ENCODE data around the gene TMEM132E. TPM values are rescaled to one million over a fixed set of nuclear protein-coding genes. Genes with fewer than 3 reads are reported as not detected.
A peak's percentile ranks its signal among the peaks of the same experiment; 100 is the strongest.

The TMEM132E gene
- total RNA-seq, 2 donors from 2014 or later, result 0.15 TPM; not detected in 1

DNA sequence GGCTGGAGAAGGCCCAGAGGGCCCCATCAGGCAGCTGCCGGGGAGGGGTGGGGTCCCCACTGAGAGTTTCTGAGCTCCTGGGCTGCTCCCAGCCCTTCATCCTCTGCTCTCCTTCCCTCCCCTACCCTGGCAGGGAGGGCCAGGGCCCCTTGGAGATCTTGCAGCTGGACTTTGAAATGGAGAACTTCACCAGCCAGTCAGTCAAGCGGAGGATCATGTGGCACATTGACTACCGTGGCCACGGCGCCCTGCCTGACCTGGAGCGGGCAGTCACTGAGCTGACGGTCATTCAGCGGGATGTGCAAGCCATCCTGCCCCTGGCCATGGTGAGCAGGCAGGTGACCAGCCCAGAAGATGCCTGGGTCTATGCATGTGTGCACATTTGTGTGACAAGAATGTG, 49.5 kb downstream of the TMEM132E start:
- Mint-ChIP-seq H3K4me1 (peaks cover 23% of the 10 kb centered on the region), H3K9me3 (no peaks in the 10 kb centered on the region), H3K4me3 (no peak overlapping the region), H3K36me3 (ENCODE audit: low read depth) (no peaks in the 10 kb centered on the region), H3K27ac (no peak overlapping the region), H3K27me3 (ENCODE audit: insufficient read depth) (peaks cover 64% of the 10 kb centered on the region)
- H3K4me1 ChIP-seq (ENCODE audit: control insufficient read depth, insufficient read depth, low read length), result no peaks in the 10 kb centered on the region
- 96 to 100% methylated on average over 3 to 8 of the region's 8 CpGs for WGBS, 2 experiments (ENCODE audit: insufficient coverage in 1 of 2, insufficient read length in 1 of 2)
- TF ChIP-seq, protein P1, sequence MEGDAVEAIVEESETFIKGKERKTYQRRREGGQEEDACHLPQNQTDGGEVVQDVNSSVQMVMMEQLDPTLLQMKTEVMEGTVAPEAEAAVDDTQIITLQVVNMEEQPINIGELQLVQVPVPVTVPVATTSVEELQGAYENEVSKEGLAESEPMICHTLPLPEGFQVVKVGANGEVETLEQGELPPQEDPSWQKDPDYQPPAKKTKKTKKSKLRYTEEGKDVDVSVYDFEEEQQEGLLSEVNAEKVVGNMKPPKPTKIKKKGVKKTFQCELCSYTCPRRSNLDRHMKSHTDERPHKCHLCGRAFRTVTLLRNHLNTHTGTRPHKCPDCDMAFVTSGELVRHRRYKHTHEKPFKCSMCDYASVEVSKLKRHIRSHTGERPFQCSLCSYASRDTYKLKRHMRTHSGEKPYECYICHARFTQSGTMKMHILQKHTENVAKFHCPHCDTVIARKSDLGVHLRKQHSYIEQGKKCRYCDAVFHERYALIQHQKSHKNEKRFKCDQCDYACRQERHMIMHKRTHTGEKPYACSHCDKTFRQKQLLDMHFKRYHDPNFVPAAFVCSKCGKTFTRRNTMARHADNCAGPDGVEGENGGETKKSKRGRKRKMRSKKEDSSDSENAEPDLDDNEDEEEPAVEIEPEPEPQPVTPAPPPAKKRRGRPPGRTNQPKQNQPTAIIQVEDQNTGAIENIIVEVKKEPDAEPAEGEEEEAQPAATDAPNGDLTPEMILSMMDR (conservative IDR thresholded peaks at IDR 0.05), result no peak
- no peak for DNase-seq
- H3K36me3 ChIP-seq (ENCODE audit: control insufficient read depth, insufficient read depth, low read length), result no peaks in the 10 kb centered on the region
- peaks cover 22% of the 10 kb centered on the region for H3K27me3 ChIP-seq (ENCODE audit: control insufficient read depth, insufficient read depth, low read length, poor library complexity, severe bottlenecking)
- H3K9ac ChIP-seq (ENCODE audit: extremely low read depth, low read length, poor library complexity, severe bottlenecking), result no peak overlapping the region
- H3K4me3 ChIP-seq (ENCODE audit: low read length), result no peak overlapping the region
- no peak overlapping the region for H3K27ac ChIP-seq (ENCODE audit: low read depth, low read length)
- no peaks in the 10 kb centered on the region for H3K9me3 ChIP-seq (ENCODE audit: control insufficient read depth, low read length)

DNA sequence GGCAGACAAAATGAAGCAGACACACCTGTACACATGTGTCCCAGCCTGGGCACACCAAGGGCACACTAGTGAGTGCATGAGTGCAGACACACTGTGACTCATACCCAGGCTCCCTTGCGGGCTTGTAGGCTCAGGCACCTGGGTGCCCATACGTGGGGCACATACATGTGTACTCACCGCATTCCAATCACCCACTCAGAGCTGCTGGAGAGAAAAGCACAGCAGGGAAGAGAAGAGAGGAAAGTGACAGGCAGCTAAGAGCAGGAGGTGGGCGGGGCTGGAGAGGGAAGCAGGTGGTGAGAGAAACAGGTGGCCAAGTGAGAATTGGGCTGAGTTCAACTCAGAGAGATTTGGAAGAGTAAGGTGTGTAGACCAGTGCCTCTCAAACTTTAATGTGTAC, 54.0 kb downstream of the TMEM132E start:
- Mint-ChIP-seq H3K4me3 (no peak overlapping the region), H3K9me3 (no peaks in the 10 kb centered on the region), H3K36me3 (ENCODE audit: low read depth) (no peaks in the 10 kb centered on the region), H3K27me3 (ENCODE audit: insufficient read depth) (peaks cover 71% of the 10 kb centered on the region), H3K4me1 (peaks cover 6% of the 10 kb centered on the region), H3K27ac (no peak overlapping the region)
- H3K27me3 ChIP-seq (ENCODE audit: control insufficient read depth, insufficient read depth, low read length, poor library complexity, severe bottlenecking), result peaks cover 57% of the 10 kb centered on the region
- no peaks in the 10 kb centered on the region for H3K36me3 ChIP-seq (ENCODE audit: control insufficient read depth, insufficient read depth, low read length)
- no peaks in the 10 kb centered on the region for H3K9me3 ChIP-seq (ENCODE audit: control insufficient read depth, low read length)
- TF ChIP-seq, protein P1 (conservative IDR thresholded peaks at IDR 0.05), result no peak
- no peak overlapping the region for H3K9ac ChIP-seq (ENCODE audit: extremely low read depth, low read length, poor library complexity, severe bottlenecking)
- H3K27ac ChIP-seq (ENCODE audit: low read depth, low read length), result no peak overlapping the region
- peak; percentile 90 for DNase-seq
- 26 to 75% methylated on average over 1 to 4 of the region's 4 CpGs for WGBS, 2 experiments (ENCODE audit: insufficient coverage in 1 of 2, insufficient read length in 1 of 2)
- no peak overlapping the region for H3K4me3 ChIP-seq (ENCODE audit: low read length)
- no peaks in the 10 kb centered on the region for H3K4me1 ChIP-seq (ENCODE audit: control insufficient read depth, insufficient read depth, low read length)

DNA sequence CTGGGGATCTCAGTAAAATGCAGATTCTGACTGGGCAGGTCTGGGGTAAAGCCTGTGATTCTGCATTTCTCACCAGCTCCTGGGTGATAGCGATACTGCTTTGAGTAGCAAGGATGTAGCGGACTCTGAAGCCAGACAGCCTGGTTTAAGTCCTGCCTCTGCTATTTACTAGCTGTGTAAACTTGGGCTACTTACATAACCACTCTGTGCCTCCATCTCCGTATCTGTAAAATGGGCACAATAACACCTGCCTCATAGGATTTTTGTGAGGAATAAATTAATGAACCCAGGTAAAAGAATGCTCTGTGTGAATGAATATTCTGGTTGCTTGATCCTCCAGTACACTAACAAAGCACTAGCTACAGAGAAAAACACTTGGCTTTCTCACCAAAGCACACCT, 54.4 kb downstream of the TMEM132E start:
- no peaks in the 10 kb centered on the region for H3K36me3 Mint-ChIP-seq (ENCODE audit: low read depth)
- Histone ChIP-seq H3K36me3 (ENCODE audit: control insufficient read depth, insufficient read depth, low read length) (no peaks in the 10 kb centered on the region), H3K9me3 (ENCODE audit: control insufficient read depth, low read length) (no peaks in the 10 kb centered on the region), H3K27ac (ENCODE audit: low read depth, low read length) (no peak overlapping the region), H3K27me3 (ENCODE audit: control insufficient read depth, insufficient read depth, low read length, poor library complexity, severe bottlenecking) (peaks cover 59% of the 10 kb centered on the region), H3K4me1 (ENCODE audit: control insufficient read depth, insufficient read depth, low read length) (no peaks in the 10 kb centered on the region), H3K9ac (ENCODE audit: extremely low read depth, low read length, poor library complexity, severe bottlenecking) (no peak overlapping the region), H3K4me3 (ENCODE audit: low read length) (no peak overlapping the region)
- no peak for DNase-seq
- 89 to 95% methylated on average over 2 to 3 of the region's 3 CpGs for WGBS, 2 experiments (ENCODE audit: insufficient coverage in 1 of 2, insufficient read length in 1 of 2)
- TF ChIP-seq, protein P1 (conservative IDR thresholded peaks at IDR 0.05), result no peak
- H3K4me3 Mint-ChIP-seq, result no peak overlapping the region
- no peaks in the 10 kb centered on the region for H3K9me3 Mint-ChIP-seq
- peaks cover 69% of the 10 kb centered on the region for H3K27me3 Mint-ChIP-seq (ENCODE audit: insufficient read depth)
- no peak overlapping the region for H3K27ac Mint-ChIP-seq
- H3K4me1 Mint-ChIP-seq, result peaks cover 6% of the 10 kb centered on the region
